HCT116 (cell line): Measurements from ENCODE around the gene PELO. TPM values are rescaled to one million over a fixed set of nuclear protein-coding genes. Genes with fewer than 3 reads are reported as not detected.

Experiments
- ATAC-seq: fragments of 200-7000 bp; cut with Tn5 transposase; 2 replicates; pipeline ENCODE4 v1.9.1; 2020; ENCODE audit warnings: mild to moderate bottlenecking, moderate library complexity
- BruUV-seq: library from RNA; stranded (reverse); fragments of 400-500 nt; replicated peaks from 2 replicates; lab custom pipeline; 2021; lab: Mats Ljungman, UMichigan
- CTCF ChIA-PET: fragments of 300-600 bp; sonication (Branson Sonifier 250); formaldehyde crosslinking; loops from one replicate; lab custom pipeline; 2021; ENCODE audit warnings: antibody characterized with exemption; lab: Charles Lee
- POLR2A ChIA-PET: fragments of 300-600, 350-600 bp; sonication (Branson Sonifier 250); formaldehyde crosslinking; loops from one replicate; lab custom pipeline; 2021; ENCODE audit warnings: antibody characterized with exemption; lab: Charles Lee
- RAD21 ChIA-PET, 2 experiments: fragments of 300-600 bp; sonication (Branson Sonifier 250); formaldehyde crosslinking; loops; one replicate each; lab custom pipeline; 2023; ENCODE audit warnings: low total read pairs in 2 of 2; ENCODE audit not compliant: uncharacterized antibody in 2 of 2, unreplicated experiment in 2 of 2, low non-redundant PET in 1 of 2; lab: Charles Lee
- DNase-seq: peaks from one replicate; pipeline ENCODE4 v3.0.0-alpha.2; 2010; ENCODE audit warnings: low read depth, low spot score
- H2AFZ ChIP-seq: fragments of 200-600 bp; shearing (Covaris generic), sonication (generic); 2 replicates; pipeline ENCODE4 v1.6.1; 2017; ENCODE audit warnings: low read depth, mixed run types, mixed read lengths, antibody characterized with exemption, low read length; ENCODE audit not compliant: poor library complexity, severe bottlenecking
- H3K27ac ChIP-seq: 2 replicates; pipeline ENCODE4 v1.5.1; 2012; ENCODE audit warnings: low read depth, low read length
- H3K27me3 ChIP-seq: fragments of 200-600 bp; sonication (generic); 2 replicates; pipeline ENCODE4 v1.6.1; 2016; ENCODE audit warnings: mixed run types, low read length, mixed read lengths; ENCODE audit not compliant: insufficient read depth
- H3K36me3 ChIP-seq, 2 experiments: fragments of 200-500 bp in 1 of 2; fragments of 200-600 bp in 1 of 2; sonication (Bioruptor generic) in 1 of 2; sonication (generic) in 1 of 2; 2 replicates each; pipeline versions ENCODE4 v1.5.1 to v1.6.1; 2014 to 2016; ENCODE audit warnings: low read length in 2 of 2, inconsistent platforms in 1 of 2, mixed read lengths in 1 of 2, mixed run types in 1 of 2; ENCODE audit not compliant: insufficient read depth in 2 of 2, control insufficient read depth in 1 of 2
- H3K4me1 ChIP-seq, 2 experiments: fragments of 200-600 bp in 1 of 2; sonication (generic) in 1 of 2; 2 replicates each; pipeline versions ENCODE4 v1.5.1 to v1.6.1; 2012 to 2017; ENCODE audit warnings: low read length in 2 of 2, inconsistent platforms in 1 of 2, mild to moderate bottlenecking in 1 of 2, mixed read lengths in 1 of 2, mixed run types in 1 of 2, moderate library complexity in 1 of 2; ENCODE audit not compliant: insufficient read depth in 2 of 2, control insufficient read depth in 1 of 2
- H3K4me2 ChIP-seq: fragments of 200-600 bp; sonication (generic); 2 replicates; pipeline ENCODE4 v1.6.1; 2017; ENCODE audit warnings: mixed run types, low read length, mixed read lengths
- H3K4me3 ChIP-seq, 2 experiments: fragments of 200-600 bp in 1 of 2; sonication (generic) in 1 of 2; replicated peaks in 1 of 2; 2 replicates each; pipeline ENCODE4 v1.5.1; 2011 to 2016; ENCODE audit warnings: low read length in 2 of 2, control low read depth in 1 of 2, low read depth in 1 of 2, mild to moderate bottlenecking in 1 of 2, mixed read lengths in 1 of 2, mixed run types in 1 of 2
- H3K79me2 ChIP-seq: fragments of 200-600 bp; sonication (generic); 2 replicates; pipeline ENCODE4 v1.6.1; 2017; ENCODE audit warnings: mild to moderate bottlenecking, mixed run types, low read length, moderate library complexity, mixed read lengths; ENCODE audit not compliant: insufficient read depth
- H3K9ac ChIP-seq: fragments of 200-600 bp; sonication (generic); 2 replicates; pipeline ENCODE4 v1.6.1; 2016; ENCODE audit warnings: low read length, mixed read lengths
- H3K9me2 ChIP-seq: fragments of 200-600 bp; sonication (generic), shearing (Covaris generic); 2 replicates; pipeline ENCODE4 v1.6.1; 2017; ENCODE audit warnings: mixed run types, mild to moderate bottlenecking, moderate library complexity; ENCODE audit not compliant: insufficient read depth
- H3K9me3 ChIP-seq, 2 experiments: fragments of 200-500 bp in 1 of 2; fragments of 200-600 bp in 1 of 2; sonication (Bioruptor generic) in 1 of 2; sonication (generic) in 1 of 2; 2 replicates each; pipeline ENCODE4 v1.6.1; 2014 to 2017; ENCODE audit warnings: low read length in 2 of 2, mixed read lengths in 2 of 2, inconsistent platforms in 1 of 2, low read depth in 1 of 2, mild to moderate bottlenecking in 1 of 2, mixed run types in 1 of 2, moderate library complexity in 1 of 2; ENCODE audit not compliant: control insufficient read depth in 1 of 2, insufficient read depth in 1 of 2
- H4K20me1 ChIP-seq: fragments of 200-600 bp; sonication (generic), shearing (Covaris generic); 2 replicates; pipeline ENCODE4 v1.6.1; 2017; ENCODE audit warnings: mixed run types, mild to moderate bottlenecking, moderate library complexity; ENCODE audit not compliant: insufficient read depth
- ATF3 ChIP-seq: IDR thresholded peaks from 2 replicates; pipeline ENCODE4 v1.6.1; 2012
- EGR1 ChIP-seq: IDR thresholded peaks from 2 replicates; pipeline ENCODE4 v1.6.1; 2012; ENCODE audit warnings: low read depth
- EZH2 ChIP-seq: fragments of 200-600 bp; sonication (generic); IDR thresholded peaks from 2 replicates; pipeline ENCODE4 v1.6.1; 2017; ENCODE audit warnings: antibody characterized with exemption, mixed run types
- EZH2phosphoT487 ChIP-seq: fragments of 200-600 bp; IDR thresholded peaks from 2 replicates; pipeline ENCODE4 v1.6.1; 2018; ENCODE audit warnings: antibody characterized with exemption, borderline replicate concordance
- JUND ChIP-seq: IDR thresholded peaks from 2 replicates; pipeline ENCODE4 v1.6.1; 2012
- POLR2A ChIP-seq: IDR thresholded peaks from 2 replicates; pipeline ENCODE4 v1.7.0; 2011; ENCODE audit warnings: borderline replicate concordance; ENCODE audit not compliant: insufficient read depth, insufficient read length; ENCODE audit errors: extremely low read depth
- POLR2AphosphoS5 ChIP-seq: IDR thresholded peaks from 2 replicates; pipeline ENCODE4 v1.6.1; 2011; ENCODE audit warnings: mild to moderate bottlenecking, low read depth, low read length, moderate library complexity
- RAD21 ChIP-seq: IDR thresholded peaks from 2 replicates; pipeline ENCODE4 v1.6.1; 2012; ENCODE audit warnings: low read depth, mild to moderate bottlenecking
- SIN3A ChIP-seq: IDR thresholded peaks from 2 replicates; pipeline ENCODE4 v1.6.1; 2012; ENCODE audit warnings: low read depth
- SP1 ChIP-seq: IDR thresholded peaks from 2 replicates; pipeline ENCODE4 v1.6.1; 2012; ENCODE audit warnings: low read depth
- SRF ChIP-seq: IDR thresholded peaks from 2 replicates; pipeline ENCODE4 v1.6.1; 2012; ENCODE audit warnings: low read depth
- TCF7L2 ChIP-seq: IDR thresholded peaks from 2 replicates; pipeline ENCODE4 v1.7.0; 2011; ENCODE audit warnings: borderline replicate concordance, inconsistent platforms; ENCODE audit not compliant: insufficient read depth, insufficient read length; ENCODE audit errors: extremely low read depth
- YY1 ChIP-seq: IDR thresholded peaks from 2 replicates; pipeline ENCODE4 v1.6.1; 2011; ENCODE audit warnings: low read length, low read depth, moderate library complexity, mild to moderate bottlenecking; ENCODE audit not compliant: insufficient replicate concordance; ENCODE audit errors: extremely low read depth
- ZBTB33 ChIP-seq: IDR thresholded peaks from 2 replicates; pipeline ENCODE4 v1.6.1; 2011; ENCODE audit warnings: mild to moderate bottlenecking, low read length, moderate library complexity; ENCODE audit not compliant: insufficient replicate concordance; ENCODE audit errors: extremely low read depth
- ZFX ChIP-seq: fragments of 450-650 bp; IDR thresholded peaks from 2 replicates; pipeline ENCODE4 v1.6.1; 2017
- ZNF274 ChIP-seq: fragments of 200-500 bp; sonication (Bioruptor generic); IDR thresholded peaks from 2 replicates; pipeline ENCODE4 v1.6.1; 2014; ENCODE audit warnings: mild to moderate bottlenecking, low read depth, low read length, inconsistent platforms
- intact Hi-C: fragments of 100-400 bp; cut with micrococcal nuclease; formaldehyde crosslinking; loops from 2 replicates; pipeline ENCODE4 v1.10.0; 2022
- total RNA-seq: library from RNA; stranded (reverse); gene quantifications from one replicate; pipeline ENCODE4 v1.2.1, GENCODE V29; 2021; ENCODE audit not compliant: unreplicated experiment
- TF ChIP-seq, protein P1 (sequence below), 3 experiments: fragments of 200-600 bp in 1 of 3; sonication (generic) in 1 of 3; IDR thresholded peaks in 2 of 3; conservative IDR thresholded peaks in 1 of 3; 2 replicates each; pipeline ENCODE4 v1.5.1; 2012 to 2017; ENCODE audit warnings: low read depth in 2 of 3, low read length in 2 of 3, antibody characterized with exemption in 1 of 3, borderline replicate concordance in 1 of 3, control low read depth in 1 of 3, mild to moderate bottlenecking in 1 of 3, mixed read lengths in 1 of 3, mixed run types in 1 of 3, moderate library complexity in 1 of 3; ENCODE audit not compliant: insufficient read depth in 1 of 3
- TF ChIP-seq, protein P2 (sequence below): IDR thresholded peaks from 2 replicates; pipeline ENCODE4 v1.6.1; 2012
- TF ChIP-seq, protein P3 (sequence below): IDR thresholded peaks from 2 replicates; pipeline ENCODE4 v1.6.1; 2012; ENCODE audit warnings: low read depth

The PELO gene
- total RNA-seq, 1 experiment from 2014 or later = 16.5 TPM

- H3K9me2 ChIP-seq = no peaks in the 10 kb centered on the region
- no peaks in the 10 kb centered on the region for H3K9me3 ChIP-seq
- H3K4me1 ChIP-seq = peaks cover 0 to 16% of the 10 kb centered on the region in 2 experiments; a peak in 1 of 4 replicates
- DNase-seq (no peak), ATAC-seq (no peak)
- H4K20me1 ChIP-seq = no peaks in the 10 kb centered on the region
- no peak overlapping the region for H2AFZ ChIP-seq
- no peak overlapping the region for H3K27ac ChIP-seq
- H3K4me3 ChIP-seq = no peak overlapping the region
- H3K27me3 ChIP-seq = no peaks in the 10 kb centered on the region
- RAD21 ChIA-PET = no interaction called here
- TF ChIP-seq TCF7L2 (no peak), SP1 (no peak), ZBTB33 (no peak), SRF (no peak), YY1 (no peak), RAD21 (no peak), EZH2 (no peak), POLR2AphosphoS5 (no peak), JUND (no peak), POLR2A (no peak), EGR1 (no peak), SIN3A (no peak), ATF3 (no peak), EZH2phosphoT487 (no peak), ZFX (no peak), ZNF274 (no peak)
- TF ChIP-seq, protein P1, sequence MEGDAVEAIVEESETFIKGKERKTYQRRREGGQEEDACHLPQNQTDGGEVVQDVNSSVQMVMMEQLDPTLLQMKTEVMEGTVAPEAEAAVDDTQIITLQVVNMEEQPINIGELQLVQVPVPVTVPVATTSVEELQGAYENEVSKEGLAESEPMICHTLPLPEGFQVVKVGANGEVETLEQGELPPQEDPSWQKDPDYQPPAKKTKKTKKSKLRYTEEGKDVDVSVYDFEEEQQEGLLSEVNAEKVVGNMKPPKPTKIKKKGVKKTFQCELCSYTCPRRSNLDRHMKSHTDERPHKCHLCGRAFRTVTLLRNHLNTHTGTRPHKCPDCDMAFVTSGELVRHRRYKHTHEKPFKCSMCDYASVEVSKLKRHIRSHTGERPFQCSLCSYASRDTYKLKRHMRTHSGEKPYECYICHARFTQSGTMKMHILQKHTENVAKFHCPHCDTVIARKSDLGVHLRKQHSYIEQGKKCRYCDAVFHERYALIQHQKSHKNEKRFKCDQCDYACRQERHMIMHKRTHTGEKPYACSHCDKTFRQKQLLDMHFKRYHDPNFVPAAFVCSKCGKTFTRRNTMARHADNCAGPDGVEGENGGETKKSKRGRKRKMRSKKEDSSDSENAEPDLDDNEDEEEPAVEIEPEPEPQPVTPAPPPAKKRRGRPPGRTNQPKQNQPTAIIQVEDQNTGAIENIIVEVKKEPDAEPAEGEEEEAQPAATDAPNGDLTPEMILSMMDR (IDR thresholded peaks at IDR 0.05 in 2 of 3, conservative IDR thresholded peaks at IDR 0.05 in 1 of 3; ENCODE audit: borderline replicate concordance in 1 of 3, insufficient read depth in 1 of 3, low read depth in 2 of 3, low read length in 2 of 3) = no peak
- TF ChIP-seq, protein P2, sequence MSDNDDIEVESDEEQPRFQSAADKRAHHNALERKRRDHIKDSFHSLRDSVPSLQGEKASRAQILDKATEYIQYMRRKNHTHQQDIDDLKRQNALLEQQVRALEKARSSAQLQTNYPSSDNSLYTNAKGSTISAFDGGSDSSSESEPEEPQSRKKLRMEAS = no peak
- TF ChIP-seq, protein P3, sequence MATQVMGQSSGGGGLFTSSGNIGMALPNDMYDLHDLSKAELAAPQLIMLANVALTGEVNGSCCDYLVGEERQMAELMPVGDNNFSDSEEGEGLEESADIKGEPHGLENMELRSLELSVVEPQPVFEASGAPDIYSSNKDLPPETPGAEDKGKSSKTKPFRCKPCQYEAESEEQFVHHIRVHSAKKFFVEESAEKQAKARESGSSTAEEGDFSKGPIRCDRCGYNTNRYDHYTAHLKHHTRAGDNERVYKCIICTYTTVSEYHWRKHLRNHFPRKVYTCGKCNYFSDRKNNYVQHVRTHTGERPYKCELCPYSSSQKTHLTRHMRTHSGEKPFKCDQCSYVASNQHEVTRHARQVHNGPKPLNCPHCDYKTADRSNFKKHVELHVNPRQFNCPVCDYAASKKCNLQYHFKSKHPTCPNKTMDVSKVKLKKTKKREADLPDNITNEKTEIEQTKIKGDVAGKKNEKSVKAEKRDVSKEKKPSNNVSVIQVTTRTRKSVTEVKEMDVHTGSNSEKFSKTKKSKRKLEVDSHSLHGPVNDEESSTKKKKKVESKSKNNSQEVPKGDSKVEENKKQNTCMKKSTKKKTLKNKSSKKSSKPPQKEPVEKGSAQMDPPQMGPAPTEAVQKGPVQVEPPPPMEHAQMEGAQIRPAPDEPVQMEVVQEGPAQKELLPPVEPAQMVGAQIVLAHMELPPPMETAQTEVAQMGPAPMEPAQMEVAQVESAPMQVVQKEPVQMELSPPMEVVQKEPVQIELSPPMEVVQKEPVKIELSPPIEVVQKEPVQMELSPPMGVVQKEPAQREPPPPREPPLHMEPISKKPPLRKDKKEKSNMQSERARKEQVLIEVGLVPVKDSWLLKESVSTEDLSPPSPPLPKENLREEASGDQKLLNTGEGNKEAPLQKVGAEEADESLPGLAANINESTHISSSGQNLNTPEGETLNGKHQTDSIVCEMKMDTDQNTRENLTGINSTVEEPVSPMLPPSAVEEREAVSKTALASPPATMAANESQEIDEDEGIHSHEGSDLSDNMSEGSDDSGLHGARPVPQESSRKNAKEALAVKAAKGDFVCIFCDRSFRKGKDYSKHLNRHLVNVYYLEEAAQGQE = no peak
- TF ChIP-seq, all 23 proteins: peak for 0
- BruUV-seq = no TSS peak
- Histone ChIP-seq H3K36me3 (no peaks in the 10 kb centered on the region), H3K9ac (no peak overlapping the region), H3K4me2 (no peak overlapping the region), H3K79me2 (peaks cover 10% of the 10 kb centered on the region)
- intact Hi-C loops = no loop called here
- CTCF ChIA-PET = no interaction called here
- POLR2A ChIA-PET = no interaction called here
Measured at GRCh38 chr5:52796031-52796430, 8.3 kb downstream of the PELO start.
